WERI-Rb-1 (cell line): ENCODE data around the gene SEMA3B.

ENCODE experiments used
- DNase-seq: peaks from one replicate; pipeline ENCODE4 v3.0.0-alpha.2; 2020
- H3K27ac ChIP-seq: fragments of 250-450 bp; sonication (Bioruptor Pico); 2 replicates; pipeline ENCODE4 v1.5.1; 2020; ENCODE audit warnings: mild to moderate bottlenecking, moderate library complexity
- H3K27me3 ChIP-seq: fragments of 250-450 bp; sonication (Bioruptor Pico); 2 replicates; pipeline ENCODE4 v1.5.1; 2021; ENCODE audit warnings: mild to moderate bottlenecking, low read depth, moderate library complexity; ENCODE audit not compliant: insufficient read depth, severe bottlenecking
- H3K36me3 ChIP-seq: fragments of 250-450 bp; sonication (Bioruptor Pico); 2 replicates; pipeline ENCODE4 v1.5.1; 2020; ENCODE audit warnings: mild to moderate bottlenecking, moderate library complexity
- H3K4me3 ChIP-seq: 2 replicates; pipeline ENCODE4 v1.5.1; 2011; ENCODE audit warnings: low read depth, mild to moderate bottlenecking, control low read depth, low read length
- H3K9me3 ChIP-seq: fragments of 250-450 bp; sonication (Bioruptor Pico); 2 replicates; pipeline ENCODE4 v1.5.1; 2021; ENCODE audit warnings: mild to moderate bottlenecking, moderate library complexity; ENCODE audit not compliant: severe bottlenecking
- TF ChIP-seq, protein P1 (sequence below): IDR thresholded peaks from 2 replicates; pipeline ENCODE4 v1.5.1; 2011; ENCODE audit warnings: low read depth, mild to moderate bottlenecking, control low read depth, inconsistent platforms, low read length

Gene SEMA3B

DNA sequence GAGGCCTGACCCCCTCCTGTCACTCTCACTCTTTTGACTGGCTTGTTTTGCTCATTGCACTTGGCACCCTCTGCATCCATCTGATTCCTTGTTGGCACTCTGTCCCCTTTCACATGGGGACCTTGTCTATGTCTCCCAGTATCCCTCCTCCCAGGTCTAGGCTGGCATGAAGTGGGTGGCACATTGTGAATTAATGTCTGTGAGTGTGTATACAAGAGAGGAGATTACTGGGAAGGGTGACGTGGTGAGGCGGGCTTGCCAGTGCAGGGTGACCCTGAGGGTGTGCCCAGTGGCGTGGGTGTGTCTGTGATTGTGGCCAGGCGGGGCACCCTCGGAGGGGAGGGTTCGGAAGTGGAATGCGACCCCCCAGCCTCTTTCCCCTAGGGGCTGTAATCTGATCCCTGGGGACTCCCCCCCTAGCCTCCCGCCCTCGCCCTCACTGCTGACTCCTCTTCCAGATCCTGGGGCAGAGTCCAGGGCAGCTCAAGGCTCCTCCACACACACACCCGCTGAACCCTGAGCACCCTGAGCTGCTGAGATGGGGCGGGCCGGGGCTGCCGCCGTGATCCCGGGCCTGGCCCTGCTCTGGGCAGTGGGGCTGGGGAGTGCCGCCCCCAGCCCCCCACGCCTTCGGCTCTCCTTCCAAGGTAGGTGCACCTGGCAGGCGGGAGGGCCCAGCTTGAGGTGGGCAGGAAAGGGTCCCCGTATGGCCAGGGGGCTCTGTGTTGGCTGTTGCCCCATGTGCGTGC, at the start of gene SEMA3B:
Gene SEMA3B (plus strand): TSS at position 445 of the 749 bp plus-strand sequence. CDS start 94 bp downstream, at position 539.
- no peak within 1 kb of the TSS for H3K4me3 ChIP-seq

DNA sequence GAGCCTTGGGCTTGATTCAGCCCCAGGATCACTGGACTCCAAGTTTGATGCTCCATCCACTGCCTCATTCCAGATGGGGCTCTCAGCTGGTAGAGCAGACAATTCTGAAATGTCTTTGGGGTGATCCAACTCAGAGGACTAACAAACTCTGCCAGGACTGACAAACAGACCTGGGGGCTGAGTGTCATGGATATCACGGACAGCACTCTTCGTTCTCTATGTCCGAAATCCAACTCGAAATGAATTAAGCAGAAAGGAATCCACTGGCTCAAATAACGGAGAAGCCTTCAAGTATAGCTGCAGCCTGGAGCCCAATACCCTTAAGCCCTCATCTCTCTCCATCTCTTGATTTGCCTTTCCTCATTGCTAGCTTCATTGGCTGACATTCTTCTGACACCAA, 49.7 kb upstream of the SEMA3B start:
- DNase-seq: no peak
- Histone ChIP-seq H3K27ac (no peak overlapping the region), H3K9me3 (no peaks in the 10 kb centered on the region), H3K36me3 (peaks cover 44% of the 10 kb centered on the region), H3K4me3 (no peak overlapping the region), H3K27me3 (no peaks in the 10 kb centered on the region)
- TF ChIP-seq, protein P1, sequence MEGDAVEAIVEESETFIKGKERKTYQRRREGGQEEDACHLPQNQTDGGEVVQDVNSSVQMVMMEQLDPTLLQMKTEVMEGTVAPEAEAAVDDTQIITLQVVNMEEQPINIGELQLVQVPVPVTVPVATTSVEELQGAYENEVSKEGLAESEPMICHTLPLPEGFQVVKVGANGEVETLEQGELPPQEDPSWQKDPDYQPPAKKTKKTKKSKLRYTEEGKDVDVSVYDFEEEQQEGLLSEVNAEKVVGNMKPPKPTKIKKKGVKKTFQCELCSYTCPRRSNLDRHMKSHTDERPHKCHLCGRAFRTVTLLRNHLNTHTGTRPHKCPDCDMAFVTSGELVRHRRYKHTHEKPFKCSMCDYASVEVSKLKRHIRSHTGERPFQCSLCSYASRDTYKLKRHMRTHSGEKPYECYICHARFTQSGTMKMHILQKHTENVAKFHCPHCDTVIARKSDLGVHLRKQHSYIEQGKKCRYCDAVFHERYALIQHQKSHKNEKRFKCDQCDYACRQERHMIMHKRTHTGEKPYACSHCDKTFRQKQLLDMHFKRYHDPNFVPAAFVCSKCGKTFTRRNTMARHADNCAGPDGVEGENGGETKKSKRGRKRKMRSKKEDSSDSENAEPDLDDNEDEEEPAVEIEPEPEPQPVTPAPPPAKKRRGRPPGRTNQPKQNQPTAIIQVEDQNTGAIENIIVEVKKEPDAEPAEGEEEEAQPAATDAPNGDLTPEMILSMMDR: no peak

More for the DNA sequence above, at the start of gene SEMA3B:
- peaks cover 6% of the 10 kb centered on the region for H3K27me3 ChIP-seq
- H3K36me3 ChIP-seq: no peaks in the 10 kb centered on the region
- TF ChIP-seq, protein P1: no peak
- no peak within 1 kb of the TSS for H3K27ac ChIP-seq
- DNase-seq: no peak
- H3K9me3 ChIP-seq: no peaks in the 10 kb centered on the region

DNA sequence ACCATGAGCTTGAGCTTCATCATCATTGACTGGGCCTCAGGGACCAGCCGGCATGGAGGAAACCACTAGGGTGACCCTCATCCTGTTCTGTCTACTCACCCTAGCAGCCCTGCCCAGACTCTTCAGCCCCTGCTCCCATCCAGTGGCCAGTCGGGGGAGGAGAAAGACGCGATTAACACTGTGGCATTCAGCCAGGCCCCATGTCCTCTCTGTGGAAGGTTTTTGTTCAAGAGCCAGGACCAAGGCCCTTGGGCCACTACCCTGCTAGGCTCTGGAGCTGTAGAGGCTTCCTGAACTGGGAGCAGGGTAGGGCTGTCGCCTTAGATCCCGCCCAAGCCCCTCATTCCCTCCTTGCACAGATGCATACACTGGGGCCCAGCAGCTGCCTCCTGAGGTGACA, 48.8 kb upstream of the SEMA3B start:
- no peak overlapping the region for H3K27ac ChIP-seq
- no peak for DNase-seq
- H3K9me3 ChIP-seq: no peaks in the 10 kb centered on the region
- H3K4me3 ChIP-seq: no peak overlapping the region
- TF ChIP-seq, protein P1: no peak
- no peaks in the 10 kb centered on the region for H3K27me3 ChIP-seq
- H3K36me3 ChIP-seq: peaks cover 38% of the 10 kb centered on the region

DNA sequence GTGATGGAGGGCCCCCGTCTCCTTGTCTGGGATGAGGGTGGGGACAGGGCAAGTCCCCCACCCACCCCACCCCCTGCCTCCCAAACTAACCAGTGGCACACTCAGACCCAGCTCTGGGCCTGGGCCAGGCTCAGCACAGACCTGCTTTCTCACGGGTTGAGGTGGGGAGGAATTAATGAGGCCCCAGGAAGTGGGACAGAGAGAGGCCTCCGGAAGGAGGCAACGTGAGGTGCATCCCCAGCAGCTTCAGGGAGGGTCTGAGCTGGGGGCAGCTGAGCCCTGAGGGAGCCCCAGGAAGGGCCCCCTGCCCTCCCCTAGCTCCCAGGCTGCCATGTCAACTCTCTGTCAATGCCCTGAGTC, 47.9 kb upstream of the SEMA3B start:
- H3K4me3 ChIP-seq: no peak overlapping the region
- no peak overlapping the region for H3K27ac ChIP-seq
- H3K27me3 ChIP-seq: no peaks in the 10 kb centered on the region
- no peaks in the 10 kb centered on the region for H3K9me3 ChIP-seq
- TF ChIP-seq, protein P1: no peak
- DNase-seq: no peak
- peaks cover 33% of the 10 kb centered on the region for H3K36me3 ChIP-seq

DNA sequence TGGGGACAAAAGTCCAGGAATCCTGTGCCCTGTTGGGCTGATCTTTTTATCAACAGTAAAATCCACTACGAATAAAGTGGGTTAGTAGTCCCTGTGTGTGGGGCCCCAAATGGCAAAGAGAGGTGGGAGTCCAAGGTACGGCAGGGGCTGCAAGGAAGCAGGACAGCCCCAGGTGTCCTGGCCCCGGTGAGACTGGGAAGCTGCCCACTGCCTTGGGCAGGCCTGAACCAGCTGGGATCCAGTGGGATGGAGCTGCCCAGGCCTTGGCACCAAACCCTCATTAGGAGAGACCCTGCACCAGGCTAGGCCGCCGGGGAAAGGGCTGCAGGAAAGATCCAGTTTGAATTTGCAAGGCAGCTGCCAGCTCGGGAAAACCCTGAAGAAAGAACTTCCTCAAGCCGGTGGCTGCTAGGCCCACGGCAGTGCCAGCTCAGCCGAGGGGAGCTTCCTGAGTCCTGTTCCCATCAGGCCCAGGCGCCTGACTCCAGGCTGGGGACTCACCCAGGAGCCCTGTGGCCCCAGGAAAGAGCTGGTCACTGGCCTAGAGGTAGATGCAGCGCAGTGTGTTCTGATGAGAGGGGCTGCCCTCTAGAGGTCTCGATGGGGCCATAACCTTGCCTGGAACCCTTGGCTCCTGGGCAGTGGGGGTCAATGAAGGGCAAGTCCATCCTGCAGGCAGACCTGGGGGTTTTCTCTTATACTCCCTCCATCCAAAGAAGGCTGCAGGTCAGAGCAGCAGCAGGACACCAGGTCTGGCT, 47.4 kb upstream of the SEMA3B start:
- H3K4me3 ChIP-seq: no peak overlapping the region
- no peaks in the 10 kb centered on the region for H3K27me3 ChIP-seq
- TF ChIP-seq, protein P1: peak; percentile 81
- H3K36me3 ChIP-seq: peaks cover 27% of the 10 kb centered on the region
- DNase-seq: peak; percentile 76
- no peak overlapping the region for H3K27ac ChIP-seq
- no peaks in the 10 kb centered on the region for H3K9me3 ChIP-seq
